NCI-H187 (cell line): ENCODE measurements around the gene PLA2G5.
"Not testable (repeated sequence)": the region's sequence is repeated elsewhere in the genome, so short reads cannot be mapped to it uniquely, and the experiment has no call there.

Experiments used
- DNase-seq, 2 experiments: peaks; one replicate each; lab custom pipeline; 2025; lab: John Stamatoyannopoulos, UW

The PLA2G5 gene

GRCh38 chr1:20069874-20070273, at the start of gene PLA2G5:
Gene PLA2G5 (plus strand): TSS chr1:20070194. CDS start chr1:20084831, 14,637 bp downstream.
- DNase-seq: no peak

DNA sequence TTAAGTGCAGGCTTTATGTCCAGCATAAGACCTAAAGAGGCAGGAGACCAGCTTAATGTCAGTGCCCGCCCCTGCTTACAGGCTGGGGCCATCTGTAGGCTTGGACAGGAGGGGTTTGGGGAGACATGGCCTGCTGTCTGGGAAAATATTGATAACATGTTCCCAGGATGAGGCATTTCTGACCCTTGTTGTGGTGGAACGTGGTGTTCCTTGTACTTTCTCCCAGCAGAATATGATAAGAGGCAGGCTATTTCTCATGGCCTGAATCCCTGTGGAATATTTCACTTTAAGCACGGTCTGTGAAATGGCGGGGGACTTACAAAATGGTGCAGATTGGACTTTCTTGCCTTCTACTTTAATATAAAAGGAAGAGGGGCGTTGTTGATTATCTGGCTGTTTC, 41.9 kb upstream of the PLA2G5 start:
- DNase-seq: no peak

DNA sequence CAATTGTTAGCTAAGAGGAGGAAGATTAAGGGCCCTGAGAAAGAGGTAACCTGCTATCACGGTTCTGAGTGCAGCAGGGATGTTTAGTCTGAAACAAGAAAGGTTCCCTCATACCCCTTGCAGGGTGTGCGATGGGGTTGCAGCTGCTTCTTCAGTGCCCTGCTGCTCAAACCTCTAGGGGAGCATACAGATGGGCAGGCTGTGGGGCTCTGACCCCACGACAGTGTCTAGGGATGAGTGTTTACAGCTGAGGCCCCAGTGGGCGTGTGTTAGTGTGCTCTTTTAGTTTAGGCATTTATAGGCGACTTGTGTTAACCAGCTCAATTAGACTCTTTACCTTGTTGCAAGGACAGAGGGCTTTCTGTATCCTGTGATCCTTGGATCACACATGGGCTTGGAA, 41.3 kb upstream of the PLA2G5 start:
- DNase-seq: no peak

GRCh38 chr1:20029178-20029912, 40.6 kb upstream of the PLA2G5 start:
- DNase-seq: no peak

- not testable (repeated sequence) for DNase-seq
Observed at GRCh38 chr1:20030436-20031151, 39.4 kb upstream of the PLA2G5 start.

DNA sequence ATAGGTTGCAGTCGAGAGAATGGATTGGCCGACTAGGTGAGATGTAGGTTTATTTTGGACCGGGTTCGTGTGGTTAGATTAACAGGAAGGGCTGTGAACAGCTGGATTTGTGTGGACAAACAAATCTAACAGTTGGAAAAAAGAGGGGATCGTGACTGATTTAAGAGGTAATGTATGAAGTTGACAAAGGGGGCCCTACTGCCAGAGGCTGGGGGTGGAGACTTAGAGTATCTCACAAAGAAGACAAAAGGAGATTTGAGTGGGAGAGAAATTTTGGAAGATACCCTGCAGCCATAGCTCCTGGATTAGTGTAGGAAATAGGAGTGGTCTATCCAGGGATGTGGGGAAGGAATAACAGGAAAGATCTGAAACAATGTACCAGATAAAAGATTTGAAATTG, 38.8 kb upstream of the PLA2G5 start:
- no peak for DNase-seq

DNA sequence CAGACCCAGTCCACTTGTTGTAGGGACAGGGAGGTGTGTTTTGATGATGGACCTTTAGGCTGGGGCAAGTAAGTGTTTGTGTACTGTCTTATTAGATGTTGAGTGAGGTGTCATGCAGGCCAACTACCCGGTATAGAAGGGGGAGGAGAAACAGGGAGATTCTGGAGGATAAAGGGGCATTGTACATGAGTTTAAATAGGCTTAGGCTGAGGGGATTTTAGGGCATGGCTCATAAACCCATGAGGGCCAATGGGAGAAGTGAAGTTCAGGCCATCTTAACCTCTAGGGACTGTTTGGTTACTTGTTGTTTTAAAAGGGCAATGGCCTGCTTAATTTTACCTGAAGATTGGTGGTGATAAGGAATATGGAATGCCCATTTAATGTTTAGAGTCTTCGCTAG, 38.2 kb upstream of the PLA2G5 start:
- DNase-seq: no peak

GRCh38 chr1:20032425-20032824, 37.6 kb upstream of the PLA2G5 start:
- no peak for DNase-seq

GRCh38 chr1:20033420-20033819, 36.6 kb upstream of the PLA2G5 start:
- no peak for DNase-seq

DNA sequence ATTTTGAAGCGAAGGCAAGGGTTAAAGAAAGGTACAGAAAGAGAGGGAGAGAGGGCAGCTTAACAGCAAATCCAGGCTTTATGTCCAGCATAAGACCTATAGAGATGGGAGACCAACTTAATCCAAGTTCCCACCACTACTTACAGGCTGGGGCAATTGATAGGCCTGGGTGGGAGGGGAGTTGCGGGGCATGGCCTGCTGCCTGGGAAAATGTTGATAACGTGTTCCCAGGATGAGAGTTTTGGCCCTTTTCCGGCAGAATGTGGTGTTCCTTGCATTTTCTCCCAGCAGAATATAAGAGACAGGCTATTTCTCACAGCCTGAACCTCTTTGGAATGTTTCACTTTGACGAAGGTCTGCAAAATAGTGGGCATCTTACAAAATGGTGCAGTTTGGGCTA, 34.9 kb upstream of the PLA2G5 start:
- no peak for DNase-seq

DNA sequence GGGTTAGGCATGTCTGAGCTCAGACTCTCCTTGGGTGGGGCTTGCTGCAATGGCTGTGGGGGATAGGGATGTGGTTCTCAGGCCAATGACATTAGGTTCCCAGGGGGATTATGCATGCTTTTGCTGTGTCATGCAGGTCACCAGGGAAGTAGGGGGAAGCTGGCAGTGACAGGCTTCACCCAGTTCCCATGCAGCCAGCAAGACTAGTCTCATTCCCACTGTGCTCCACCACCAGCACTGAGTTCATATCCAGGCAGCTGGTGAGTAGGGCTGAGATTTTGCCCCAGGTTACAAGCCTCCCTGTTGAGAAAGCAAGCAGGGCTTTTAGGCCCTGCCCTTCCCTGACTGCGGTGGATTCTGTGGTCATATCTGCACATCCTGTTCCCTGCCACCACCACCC, 32.1 kb upstream of the PLA2G5 start:
- no peak for DNase-seq

- no peak for DNase-seq
Observed at GRCh38 chr1:20047096-20047495, 22.9 kb upstream of the PLA2G5 start.

DNA sequence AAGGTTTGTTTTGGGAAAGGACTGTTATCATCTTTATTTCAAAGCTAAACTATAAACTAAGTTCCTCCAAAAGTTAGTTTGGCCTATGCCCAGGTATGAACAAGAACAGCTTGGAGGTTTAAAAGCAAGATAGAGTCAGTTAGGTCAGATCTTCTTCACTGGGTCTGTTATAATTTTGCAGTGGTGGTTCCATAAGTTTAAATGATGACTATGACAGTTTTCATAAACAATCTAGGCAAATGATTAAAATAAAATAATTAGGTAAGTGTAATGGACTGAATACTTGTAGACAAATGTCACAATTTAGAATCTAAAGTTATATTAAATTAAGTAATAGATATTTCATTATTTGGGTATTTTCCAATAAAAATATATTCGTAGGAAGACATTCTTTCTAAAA, 21.4 kb upstream of the PLA2G5 start:
- no peak for DNase-seq

- not testable (repeated sequence) for DNase-seq
Observed at GRCh38 chr1:20049056-20049798, 20.8 kb upstream of the PLA2G5 start.

GRCh38 chr1:20051218-20051829, 18.7 kb upstream of the PLA2G5 start:
- DNase-seq: no peak

DNA sequence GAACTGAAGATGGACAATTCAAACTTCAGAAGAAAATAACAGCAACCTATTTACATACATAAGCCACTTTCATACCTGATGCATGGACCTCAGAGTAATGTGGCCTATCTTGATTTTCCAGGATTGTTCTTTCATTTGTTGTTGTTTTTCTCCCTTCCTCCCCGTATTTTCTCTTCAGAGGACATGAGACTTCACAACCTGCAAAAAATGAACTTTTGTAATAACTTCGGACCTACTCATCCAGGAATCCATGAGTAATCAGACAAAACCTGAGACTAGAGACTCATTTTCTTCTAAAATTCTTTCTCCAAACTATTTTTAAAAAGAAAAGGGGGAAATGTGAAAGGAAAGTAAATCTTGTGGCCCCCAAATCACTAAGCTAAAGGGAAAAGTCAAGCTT, 17.6 kb upstream of the PLA2G5 start:
- no peak for DNase-seq

- DNase-seq: no peak
Observed at GRCh38 chr1:20057886-20058420, 12.0 kb upstream of the PLA2G5 start.

DNA sequence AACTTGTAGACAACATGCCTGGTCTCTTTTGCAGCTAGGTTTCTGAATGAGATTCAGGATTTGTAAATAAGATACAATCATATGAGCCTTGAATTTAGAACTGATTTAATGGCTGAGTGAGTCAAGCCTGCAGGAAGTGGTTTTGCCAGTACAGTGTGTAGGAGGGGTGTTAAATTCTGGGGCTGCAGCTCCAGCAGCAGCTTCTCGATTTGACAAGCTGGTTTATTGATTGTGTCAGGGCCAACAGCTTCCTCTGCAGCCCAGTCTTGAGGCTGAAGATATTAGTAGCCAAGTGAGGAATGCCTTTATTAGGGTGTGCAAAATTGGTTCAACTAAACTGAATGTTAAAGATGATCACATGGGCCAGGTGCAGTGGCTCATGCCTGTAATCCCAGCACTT, 11.5 kb upstream of the PLA2G5 start:
- DNase-seq: no peak

GRCh38 chr1:20059847-20060246, 10.1 kb upstream of the PLA2G5 start:
- no peak for DNase-seq

GRCh38 chr1:20060791-20061190, 9.2 kb upstream of the PLA2G5 start:
- DNase-seq: not testable (repeated sequence)

GRCh38 chr1:20061866-20062265, 8.1 kb upstream of the PLA2G5 start:
- no peak for DNase-seq

- no peak for DNase-seq
Observed at GRCh38 chr1:20063861-20064292, 6.1 kb upstream of the PLA2G5 start.
